H7 (cell line): ENCODE measurements around the gene ANO4. TPM values are rescaled to one million over a fixed set of nuclear protein-coding genes. Genes with fewer than 3 reads are reported as not detected.

ENCODE experiments used
- DNase-seq: peaks from one replicate; pipeline ENCODE4 v3.0.0; 2012
- H3K27me3 ChIP-seq: 2 replicates; pipeline ENCODE4 v1.6.0; 2011; ENCODE audit warnings: mild to moderate bottlenecking, low read length; ENCODE audit not compliant: control insufficient read depth, insufficient read depth
- H3K36me3 ChIP-seq: replicated peaks from 2 replicates; pipeline ENCODE4 v1.5.1; 2011; ENCODE audit warnings: low read length; ENCODE audit not compliant: control insufficient read depth, insufficient read depth
- H3K4me3 ChIP-seq: 2 replicates; pipeline ENCODE4 v1.5.1; 2011; ENCODE audit warnings: low read depth, mild to moderate bottlenecking, control low read depth, low read length, moderate library complexity; ENCODE audit not compliant: insufficient read depth
- total RNA-seq: library from RNA; depleted of rRNA; stranded (reverse); fragments of >200 nt; shearing (Covaris generic); gene quantifications from 2 replicates; pipeline ENCODE4 v1.2.3, GENCODE V29; 2014

Gene ANO4
- total RNA-seq, 1 experiment from 2014 or later, result 1.7 TPM

DNA sequence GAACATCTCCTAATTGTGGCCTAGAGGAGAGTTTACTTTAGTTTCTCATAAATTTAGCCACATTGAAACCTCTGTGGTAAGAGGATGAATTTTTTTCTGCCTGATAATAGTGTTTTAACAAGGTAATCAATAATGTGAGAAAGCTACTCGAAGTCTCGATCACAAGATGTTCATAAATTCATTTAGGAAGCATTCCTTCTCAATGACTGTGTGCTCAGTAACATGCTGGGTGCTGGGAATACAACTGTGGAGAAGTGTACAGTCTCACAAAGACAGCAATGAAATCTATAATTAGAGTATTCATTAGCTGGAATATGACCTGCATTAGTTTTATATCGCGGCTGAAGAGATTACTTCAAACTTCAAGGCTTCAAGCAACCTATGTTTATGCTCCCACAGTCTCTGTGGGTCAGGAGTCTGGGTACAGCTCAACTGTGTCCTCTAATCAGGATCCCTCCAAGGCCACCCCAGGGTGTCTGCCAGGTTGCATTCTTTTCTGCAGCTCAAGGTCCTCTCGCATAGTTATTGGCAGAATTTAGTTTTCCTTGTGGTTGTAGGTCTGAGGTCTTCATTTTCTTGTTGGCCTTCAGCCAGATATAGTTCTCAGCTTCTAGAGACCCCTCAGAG is 167.6 kb downstream of the ANO4 start:
- no peak overlapping the region for H3K4me3 ChIP-seq
- H3K27me3 ChIP-seq, result no peaks in the 10 kb centered on the region
- H3K36me3 ChIP-seq, result no peaks in the 10 kb centered on the region
- DNase-seq, result no peak

DNA sequence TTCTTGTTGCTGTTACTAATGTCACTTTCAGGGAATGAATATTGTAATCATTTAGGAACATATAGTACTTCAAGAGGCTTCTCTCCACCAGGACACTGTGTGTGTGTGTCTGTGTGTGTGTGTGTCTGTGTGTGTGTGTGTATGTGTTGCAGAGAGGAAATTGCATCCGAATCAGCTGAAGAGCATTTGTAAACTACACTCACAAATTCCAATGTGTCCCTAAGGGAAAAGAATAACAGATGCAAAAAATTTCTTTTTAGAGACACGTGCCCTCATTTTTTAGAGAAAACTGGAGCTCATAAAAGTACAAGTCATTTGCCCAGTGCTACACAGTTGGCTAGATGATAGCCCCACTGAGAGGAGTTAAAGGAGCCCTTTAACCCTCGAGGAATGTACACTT is 168.8 kb downstream of the ANO4 start:
- DNase-seq, result no peak
- H3K36me3 ChIP-seq, result no peaks in the 10 kb centered on the region
- H3K4me3 ChIP-seq, result no peak overlapping the region
- H3K27me3 ChIP-seq, result no peaks in the 10 kb centered on the region

DNA sequence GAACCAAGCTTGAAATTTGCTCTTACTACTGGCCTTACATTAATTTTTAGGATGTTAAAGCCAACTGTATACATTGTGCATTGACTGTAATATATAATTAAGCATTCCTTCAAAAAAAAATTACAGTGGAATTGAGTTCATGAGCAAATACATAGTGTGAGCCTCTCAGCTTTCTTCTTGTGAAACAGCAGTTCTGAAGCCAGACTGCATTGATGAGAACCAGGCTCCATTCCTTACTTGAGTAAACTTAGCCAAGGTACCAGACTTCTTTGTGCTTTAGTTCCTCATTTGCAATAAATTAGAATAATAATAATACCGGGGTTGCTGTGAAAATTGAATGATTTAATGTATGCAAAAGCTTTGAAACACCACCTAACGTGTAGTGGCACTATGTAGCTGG is 169.5 kb downstream of the ANO4 start:
- no peak for DNase-seq
- Histone ChIP-seq H3K4me3 (no peak overlapping the region), H3K36me3 (no peaks in the 10 kb centered on the region), H3K27me3 (no peaks in the 10 kb centered on the region)

DNA sequence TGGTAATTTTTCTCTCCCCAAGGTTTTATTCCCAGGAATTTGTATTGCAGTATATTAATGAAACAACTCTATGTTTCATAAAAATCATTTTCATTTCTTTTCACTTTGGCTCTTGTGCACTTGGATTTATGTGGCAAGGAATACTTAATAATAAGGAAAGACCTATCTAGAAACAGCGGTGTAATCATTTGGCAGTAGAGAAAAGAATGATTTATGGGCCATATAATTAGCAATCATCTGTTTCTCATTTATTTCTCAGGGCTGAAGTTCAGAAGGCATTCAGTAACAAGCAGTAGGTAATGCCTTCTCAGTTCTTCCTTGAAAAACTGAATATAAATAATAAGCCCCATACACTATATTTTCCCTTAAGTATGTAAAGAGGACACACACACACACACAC is 172.6 kb downstream of the ANO4 start:
- H3K36me3 ChIP-seq, result no peaks in the 10 kb centered on the region
- DNase-seq, result no peak
- H3K4me3 ChIP-seq, result no peak overlapping the region
- H3K27me3 ChIP-seq, result no peaks in the 10 kb centered on the region

DNA sequence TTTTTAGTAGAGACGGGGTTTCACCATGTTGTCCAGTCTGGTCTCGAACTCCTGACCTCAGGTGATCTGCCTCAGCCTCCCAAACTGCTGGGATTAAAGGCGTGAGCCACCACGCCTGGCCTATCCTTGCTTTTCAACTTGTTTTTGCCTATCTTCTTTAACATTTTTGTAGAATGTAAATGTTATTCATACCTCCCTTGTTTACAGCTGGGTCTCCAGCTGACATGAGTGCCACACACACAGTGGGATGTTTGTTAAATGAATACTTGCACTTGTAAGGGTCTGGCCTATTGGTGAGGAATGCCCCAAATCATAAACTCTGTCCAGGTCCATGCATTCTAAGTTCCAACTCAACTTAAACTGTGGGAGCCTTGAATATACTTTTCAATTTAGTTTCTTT is 176.3 kb downstream of the ANO4 start:
- H3K27me3 ChIP-seq, result no peaks in the 10 kb centered on the region
- no peak overlapping the region for H3K4me3 ChIP-seq
- H3K36me3 ChIP-seq, result no peaks in the 10 kb centered on the region
- DNase-seq, result no peak

DNA sequence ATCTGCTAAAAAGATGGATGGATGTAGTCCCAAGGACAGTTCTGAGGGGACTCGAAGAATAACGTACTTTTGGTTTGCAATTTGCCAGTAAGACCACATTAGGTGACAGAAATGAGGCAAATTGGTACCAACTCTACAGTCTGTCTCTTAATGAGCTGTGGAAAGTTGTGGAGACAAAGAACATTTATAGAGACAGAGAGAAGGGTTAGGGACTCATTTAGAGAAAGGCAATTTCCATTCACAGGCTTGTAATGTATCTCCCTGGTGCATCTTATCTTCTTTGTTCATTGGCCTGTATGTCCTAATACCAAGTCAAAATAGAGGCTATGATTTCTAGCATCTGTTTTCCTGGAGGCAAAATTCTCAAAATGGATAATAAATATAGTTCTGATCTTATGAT is 177.5 kb downstream of the ANO4 start:
- DNase-seq, result no peak
- H3K27me3 ChIP-seq, result no peaks in the 10 kb centered on the region

DNA sequence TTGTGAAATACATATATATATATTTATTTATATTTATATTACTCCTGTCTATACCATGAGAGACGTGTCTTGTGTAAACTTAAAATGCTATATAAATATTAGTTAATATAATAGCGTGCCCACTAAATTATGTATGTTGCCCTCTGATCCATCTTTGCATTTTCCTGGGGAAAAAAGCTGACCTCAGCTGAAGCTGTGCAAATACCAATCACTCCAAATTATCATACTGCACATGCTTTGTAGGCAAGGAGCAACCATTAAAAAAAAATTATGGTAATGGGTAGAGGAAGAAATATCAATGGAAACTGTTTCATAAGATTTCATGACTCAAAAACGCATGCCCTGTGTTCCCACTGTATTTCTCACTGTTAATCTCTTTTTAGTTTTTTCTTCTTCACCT is 179.8 kb downstream of the ANO4 start:
- Histone ChIP-seq H3K4me3 (no peak overlapping the region), H3K27me3 (no peaks in the 10 kb centered on the region), H3K36me3 (no peaks in the 10 kb centered on the region)
- no peak for DNase-seq

More for the DNA sequence above, 177.5 kb downstream of the ANO4 start:
- H3K36me3 ChIP-seq, result no peaks in the 10 kb centered on the region
- H3K4me3 ChIP-seq, result no peak overlapping the region

DNA sequence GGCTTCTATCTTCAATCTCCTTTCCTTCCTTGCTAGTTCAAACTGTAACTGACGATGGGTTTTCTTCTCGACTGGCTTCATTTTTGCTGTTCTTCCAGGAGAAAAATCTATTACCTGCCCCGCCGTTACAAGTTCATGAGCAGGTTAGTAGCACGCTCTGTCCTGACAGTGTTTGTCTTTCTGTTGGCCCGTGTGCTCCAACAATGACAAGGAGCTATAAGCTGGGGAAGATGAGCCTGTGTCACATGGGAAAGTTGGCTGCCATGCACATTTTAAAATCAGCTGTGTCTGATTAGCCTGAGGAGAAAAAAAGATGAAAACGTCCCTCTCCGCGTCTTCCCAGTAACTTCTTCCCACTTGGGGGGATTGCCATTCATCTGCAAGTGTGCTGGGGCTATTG is 180.2 kb downstream of the ANO4 start:
- H3K4me3 ChIP-seq, result no peak overlapping the region
- no peaks in the 10 kb centered on the region for H3K36me3 ChIP-seq
- H3K27me3 ChIP-seq, result no peaks in the 10 kb centered on the region
- DNase-seq, result no peak

DNA sequence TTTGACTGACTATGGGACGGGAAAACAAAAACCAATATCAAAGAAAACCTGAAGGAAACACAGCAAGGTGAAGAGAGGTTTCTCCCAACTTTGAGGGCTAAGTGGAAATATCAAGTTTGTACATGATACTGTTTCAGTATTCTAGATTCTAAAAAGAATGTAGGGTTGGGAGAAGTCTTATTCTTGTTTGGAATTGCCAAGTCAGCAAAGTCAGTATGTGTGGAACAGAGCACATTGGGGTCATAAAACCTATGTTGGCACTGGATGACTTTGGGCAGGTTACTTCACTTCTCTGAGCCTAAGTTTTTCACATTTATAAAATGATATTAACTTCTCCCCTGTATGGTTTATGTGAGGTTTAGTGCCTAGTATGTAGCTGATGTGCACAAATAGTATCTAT is 182.2 kb downstream of the ANO4 start:
- no peaks in the 10 kb centered on the region for H3K27me3 ChIP-seq
- H3K4me3 ChIP-seq, result no peak overlapping the region
- no peak for DNase-seq
- H3K36me3 ChIP-seq, result no peaks in the 10 kb centered on the region

DNA sequence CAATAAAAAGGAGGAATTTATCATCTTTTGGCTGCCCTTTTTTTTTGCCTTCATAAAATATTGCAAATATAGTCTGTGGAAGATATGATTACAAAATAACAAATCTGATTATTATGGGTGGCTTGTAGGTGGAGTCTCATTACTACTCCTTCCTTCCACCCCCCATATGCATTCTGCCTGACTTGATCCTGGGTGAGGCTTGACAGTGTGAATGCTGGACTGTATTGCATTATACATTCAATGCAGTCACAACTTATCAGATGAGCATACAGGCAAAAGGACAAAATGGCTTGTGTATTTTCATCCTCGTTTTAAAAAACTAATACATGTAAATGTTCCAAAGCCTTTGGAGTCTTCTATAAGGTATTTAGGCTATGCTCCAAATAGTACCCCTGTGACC is 186.3 kb downstream of the ANO4 start:
- DNase-seq, result no peak
- Histone ChIP-seq H3K27me3 (no peaks in the 10 kb centered on the region), H3K4me3 (no peak overlapping the region), H3K36me3 (no peaks in the 10 kb centered on the region)

DNA sequence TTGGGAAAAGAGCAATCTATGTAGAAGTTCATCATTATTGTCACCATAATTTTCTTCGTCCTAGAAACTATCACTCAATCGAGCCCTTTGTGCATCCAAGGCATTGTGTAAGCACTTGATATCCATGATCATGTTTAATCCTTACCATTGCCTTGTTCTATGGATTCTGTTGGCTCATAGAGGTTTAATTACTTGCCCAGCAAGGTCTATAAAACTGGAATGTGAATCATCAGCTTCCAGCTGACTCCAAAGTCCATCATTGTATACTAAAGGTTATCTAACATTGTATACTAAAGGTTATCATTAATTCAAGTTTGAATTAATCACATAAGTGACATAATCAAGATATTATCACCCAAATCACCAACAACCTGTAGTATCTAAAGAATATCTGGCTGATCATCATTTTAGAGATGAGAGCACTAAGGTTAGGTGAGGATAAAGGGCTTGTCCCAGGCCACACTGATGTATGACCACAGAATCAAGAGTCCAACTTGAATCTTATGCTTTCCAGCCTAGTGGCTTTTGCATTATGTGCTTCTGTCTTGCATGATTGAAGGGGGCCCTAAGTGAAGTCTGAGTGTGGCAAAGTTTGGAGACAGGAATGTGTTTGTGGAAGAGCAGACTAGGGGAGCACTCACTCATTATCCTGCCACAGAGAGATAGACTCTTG is 188.1 kb downstream of the ANO4 start:
- H3K4me3 ChIP-seq, result no peak overlapping the region
- no peaks in the 10 kb centered on the region for H3K27me3 ChIP-seq
- no peak for DNase-seq
- H3K36me3 ChIP-seq, result no peaks in the 10 kb centered on the region

DNA sequence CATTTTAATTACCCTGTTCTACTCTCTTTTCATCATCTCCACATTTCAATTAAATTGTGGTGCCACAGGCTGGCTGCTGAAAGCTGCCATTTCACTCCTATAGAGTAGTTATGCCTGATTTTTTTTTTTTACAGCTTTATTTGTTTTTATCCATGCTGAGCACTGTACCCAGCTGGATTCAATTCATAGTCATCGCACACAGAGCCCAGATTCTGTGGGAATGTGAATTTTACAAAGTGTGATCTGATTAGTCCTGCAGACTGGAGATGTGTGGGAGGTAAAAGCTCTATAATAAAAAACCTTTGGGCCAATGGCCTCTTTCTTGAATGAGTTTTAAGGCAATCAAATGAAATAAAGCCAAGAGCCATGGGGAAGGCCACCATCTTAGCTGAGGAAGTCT is 190.2 kb downstream of the ANO4 start:
- no peaks in the 10 kb centered on the region for H3K36me3 ChIP-seq
- H3K27me3 ChIP-seq, result no peaks in the 10 kb centered on the region
- no peak for DNase-seq
- H3K4me3 ChIP-seq, result no peak overlapping the region

DNA sequence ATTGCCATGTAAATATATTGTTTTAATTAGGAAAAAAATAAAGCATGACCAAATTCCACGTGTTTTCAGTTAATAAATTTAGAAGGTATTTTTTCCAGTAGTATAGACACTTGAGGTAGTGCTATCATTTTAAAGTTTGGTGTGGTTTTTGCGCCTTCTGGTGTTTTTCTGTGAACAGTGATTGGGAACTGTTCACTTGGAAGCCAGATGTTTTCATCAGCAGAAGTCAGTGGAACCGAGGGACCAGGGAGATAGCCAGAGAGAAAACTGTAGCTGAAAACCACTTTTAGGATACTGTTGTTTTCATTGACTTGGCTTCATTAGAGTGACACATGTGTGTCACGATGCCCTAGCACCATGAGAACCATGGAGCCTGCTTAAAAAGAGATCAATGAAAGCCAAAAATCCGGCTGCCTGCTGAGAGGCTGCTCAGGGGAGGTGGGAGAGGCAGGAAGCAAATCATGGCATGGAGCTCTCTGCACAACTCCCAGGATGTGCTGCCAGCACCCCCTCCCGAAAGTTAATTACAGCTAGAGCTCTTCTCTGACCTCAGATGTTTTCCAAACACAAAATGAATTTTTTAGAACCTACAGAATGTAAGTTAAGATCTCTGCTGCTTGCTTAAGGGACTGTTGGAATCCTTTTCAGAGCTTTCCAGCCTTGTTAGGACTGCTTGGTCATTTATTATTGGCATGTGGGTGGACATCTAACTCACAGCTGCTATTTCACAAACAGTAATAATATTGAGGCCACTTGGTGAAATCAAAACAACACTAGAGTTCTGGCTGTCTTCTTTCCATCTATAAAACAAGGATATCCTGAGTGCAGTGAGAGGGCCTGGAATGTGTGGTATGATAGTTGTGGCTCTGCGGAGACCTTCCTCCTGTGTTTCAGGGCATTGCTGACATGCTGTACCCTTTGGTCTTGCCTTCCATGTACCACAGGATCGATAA is 192.3 kb downstream of the ANO4 start:
- H3K27me3 ChIP-seq, result no peaks in the 10 kb centered on the region
- DNase-seq, result peak; percentile 26
- H3K4me3 ChIP-seq, result no peak overlapping the region
- no peaks in the 10 kb centered on the region for H3K36me3 ChIP-seq

DNA sequence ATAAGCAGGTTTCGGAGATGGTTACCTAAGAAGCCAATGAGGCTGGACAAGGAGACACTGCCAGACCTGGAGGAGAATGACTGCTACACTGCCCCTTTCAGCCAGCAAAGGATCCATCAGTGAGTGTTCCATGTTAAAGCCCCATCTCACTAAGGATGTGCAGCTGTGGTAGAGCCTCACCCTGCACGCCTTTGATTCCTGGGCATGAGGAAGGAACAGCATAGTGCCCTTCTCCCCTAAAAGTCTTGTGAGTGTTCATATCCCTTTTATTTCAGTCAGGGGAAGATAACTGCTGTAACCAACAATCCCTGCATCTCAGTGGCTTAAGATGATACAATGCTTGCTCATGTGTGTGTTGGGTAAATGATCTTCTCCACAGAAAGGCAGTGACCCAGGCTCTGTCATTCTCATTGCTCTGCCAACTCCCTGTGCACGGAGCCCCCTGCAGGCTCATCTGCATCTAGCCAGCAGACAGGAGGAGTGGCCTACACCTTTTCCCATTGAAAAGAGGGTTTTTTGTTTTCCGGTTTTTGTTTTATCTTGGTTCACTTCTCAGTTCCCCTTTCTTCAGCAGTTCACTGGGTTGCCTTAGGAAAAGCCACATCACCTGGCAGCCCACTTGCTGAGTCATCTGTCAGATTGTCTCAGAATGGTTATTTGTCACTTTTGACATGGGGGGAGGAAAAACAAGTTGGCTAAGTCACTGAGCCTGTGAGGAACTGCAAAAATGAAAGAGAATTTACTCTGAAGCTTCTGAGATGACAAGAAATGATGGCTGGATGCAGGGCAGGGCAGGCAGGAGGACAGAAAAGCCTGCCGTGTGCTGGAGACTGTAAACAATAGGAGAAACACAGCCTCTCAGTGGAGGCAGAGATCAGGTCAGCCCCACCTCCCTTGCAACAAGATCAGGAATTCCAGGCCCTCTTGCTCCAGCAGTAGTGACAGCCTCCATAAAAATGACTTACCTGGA is 193.3 kb downstream of the ANO4 start:
- H3K36me3 ChIP-seq, result no peaks in the 10 kb centered on the region
- H3K27me3 ChIP-seq, result no peaks in the 10 kb centered on the region
- no peak overlapping the region for H3K4me3 ChIP-seq
- peak; percentile 54 for DNase-seq
